ENCODE data around the gene TSNAXIP1. TPM values are rescaled to one million over a fixed set of nuclear protein-coding genes. Genes with fewer than 3 reads are reported as not detected.
A peak's percentile ranks its signal among the peaks of the same experiment; 100 is the strongest.

The TSNAXIP1 gene
- total and polyA plus RNA-seq, 8 donors: 0.52 to 7.1 (median 6.2) TPM

DNA sequence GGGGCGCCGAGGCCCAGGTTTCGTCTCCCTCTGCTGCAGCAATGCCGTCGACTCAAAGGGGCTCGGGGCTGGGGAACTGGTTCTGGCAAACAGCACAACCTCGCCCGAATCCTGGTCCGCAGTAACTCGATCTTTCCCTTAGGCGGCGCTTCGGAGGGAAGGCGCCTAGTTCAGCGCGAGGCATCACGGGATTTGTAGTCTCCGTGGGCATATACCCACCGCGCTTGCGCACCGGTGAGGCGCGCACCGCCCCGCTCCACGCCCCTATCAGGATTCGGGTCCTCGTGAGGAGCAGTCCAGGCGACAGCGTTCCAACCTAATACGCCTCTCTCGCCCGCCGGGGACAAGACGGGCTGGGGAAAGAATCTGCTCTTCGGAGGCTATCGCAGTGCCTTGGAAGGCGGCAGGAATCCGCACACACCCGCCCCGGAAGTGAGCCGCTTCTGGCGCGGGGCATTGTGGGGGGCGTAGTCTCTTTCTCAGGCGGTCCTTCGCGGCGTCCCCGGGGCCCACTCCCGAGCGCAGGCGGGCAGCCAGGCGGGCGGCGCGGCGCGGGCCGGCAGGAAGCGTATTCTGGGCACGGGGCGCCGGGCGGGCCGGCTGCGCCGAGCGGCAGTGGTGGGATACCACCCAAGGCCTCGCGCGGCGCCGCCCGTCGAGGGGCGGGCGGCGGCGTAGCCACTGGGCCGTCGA, 35.3 kb downstream of the TSNAXIP1 start, which contains the start of gene THAP11:
THAP11 (plus strand) TSS at position 505 of the 693 bp plus-strand sequence. CDS start 235 bp downstream, outside the sequence.
- Histone ChIP-seq H3K9me3 (no peaks in the 10 kb centered on the region), H3K4me3 (peak within 1 kb of the TSS; percentile 61 to 83), H3K27me3 (no peaks in the 10 kb centered on the region), H3K27ac (peak within 1 kb of the TSS; percentile 97 to 100), H3K36me3 (no peaks in the 10 kb centered on the region), H3K4me1 (peaks cover 30 to 43% of the 10 kb centered on the region in 2 donors)
- ATAC-seq (peak; percentile 82), DNase-seq (peak; percentile 94 to 98 (median 96))
- intact Hi-C loops (cut with DNase I): no loop called here
- TF ChIP-seq, protein P1, sequence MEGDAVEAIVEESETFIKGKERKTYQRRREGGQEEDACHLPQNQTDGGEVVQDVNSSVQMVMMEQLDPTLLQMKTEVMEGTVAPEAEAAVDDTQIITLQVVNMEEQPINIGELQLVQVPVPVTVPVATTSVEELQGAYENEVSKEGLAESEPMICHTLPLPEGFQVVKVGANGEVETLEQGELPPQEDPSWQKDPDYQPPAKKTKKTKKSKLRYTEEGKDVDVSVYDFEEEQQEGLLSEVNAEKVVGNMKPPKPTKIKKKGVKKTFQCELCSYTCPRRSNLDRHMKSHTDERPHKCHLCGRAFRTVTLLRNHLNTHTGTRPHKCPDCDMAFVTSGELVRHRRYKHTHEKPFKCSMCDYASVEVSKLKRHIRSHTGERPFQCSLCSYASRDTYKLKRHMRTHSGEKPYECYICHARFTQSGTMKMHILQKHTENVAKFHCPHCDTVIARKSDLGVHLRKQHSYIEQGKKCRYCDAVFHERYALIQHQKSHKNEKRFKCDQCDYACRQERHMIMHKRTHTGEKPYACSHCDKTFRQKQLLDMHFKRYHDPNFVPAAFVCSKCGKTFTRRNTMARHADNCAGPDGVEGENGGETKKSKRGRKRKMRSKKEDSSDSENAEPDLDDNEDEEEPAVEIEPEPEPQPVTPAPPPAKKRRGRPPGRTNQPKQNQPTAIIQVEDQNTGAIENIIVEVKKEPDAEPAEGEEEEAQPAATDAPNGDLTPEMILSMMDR (IDR thresholded peaks at IDR 0.05): peak; percentile 78 to 92

DNA sequence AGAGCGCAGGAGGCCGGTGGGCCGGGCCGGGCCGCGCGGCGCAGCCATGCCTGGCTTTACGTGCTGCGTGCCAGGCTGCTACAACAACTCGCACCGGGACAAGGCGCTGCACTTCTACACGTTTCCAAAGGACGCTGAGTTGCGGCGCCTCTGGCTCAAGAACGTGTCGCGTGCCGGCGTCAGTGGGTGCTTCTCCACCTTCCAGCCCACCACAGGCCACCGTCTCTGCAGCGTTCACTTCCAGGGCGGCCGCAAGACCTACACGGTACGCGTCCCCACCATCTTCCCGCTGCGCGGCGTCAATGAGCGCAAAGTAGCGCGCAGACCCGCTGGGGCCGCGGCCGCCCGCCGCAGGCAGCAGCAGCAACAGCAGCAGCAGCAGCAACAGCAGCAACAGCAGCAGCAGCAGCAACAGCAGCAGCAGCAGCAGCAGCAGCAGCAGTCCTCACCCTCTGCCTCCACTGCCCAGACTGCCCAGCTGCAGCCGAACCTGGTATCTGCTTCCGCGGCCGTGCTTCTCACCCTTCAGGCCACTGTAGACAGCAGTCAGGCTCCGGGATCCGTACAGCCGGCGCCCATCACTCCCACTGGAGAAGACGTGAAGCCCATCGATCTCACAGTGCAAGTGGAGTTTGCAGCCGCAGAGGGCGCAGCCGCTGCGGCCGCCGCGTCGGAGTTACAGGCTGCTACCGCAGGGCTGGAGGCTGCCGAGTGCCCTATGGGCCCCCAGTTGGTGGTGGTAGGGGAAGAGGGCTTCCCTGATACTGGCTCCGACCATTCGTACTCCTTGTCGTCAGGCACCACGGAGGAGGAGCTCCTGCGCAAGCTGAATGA, 36.0 kb downstream of the TSNAXIP1 start:
- H3K27ac ChIP-seq: peak overlapping the region; percentile 97 to 100
- no peaks in the 10 kb centered on the region for H3K27me3 ChIP-seq
- DNase-seq (peak; percentile 54 to 86 (median 60)), ATAC-seq (peak; percentile 10)
- no peaks in the 10 kb centered on the region for H3K36me3 ChIP-seq
- H3K4me1 ChIP-seq: peaks cover 31 to 49% of the 10 kb centered on the region in 2 donors
- TF ChIP-seq, protein P1 (IDR thresholded peaks at IDR 0.05): no peak
- H3K4me3 ChIP-seq: peak overlapping the region; percentile 61 to 83
- intact Hi-C loops (cut with DNase I): no loop called here
- H3K9me3 ChIP-seq: no peaks in the 10 kb centered on the region

GRCh38 chr16:67843343-67843765, 36.7 kb downstream of the TSNAXIP1 start:
- peak overlapping the region; percentile 97 to 100 for H3K27ac ChIP-seq
- H3K4me1 ChIP-seq: peaks cover 37 to 55% of the 10 kb centered on the region in 2 donors
- intact Hi-C loops (cut with DNase I): no loop called here

GRCh38 chr16:67844497-67844896, 37.8 kb downstream of the TSNAXIP1 start:
- no peak for ATAC-seq
- DNase-seq: no peak
- Histone ChIP-seq H3K4me1 (peaks cover 41 to 66% of the 10 kb centered on the region in 2 donors), H3K9me3 (no peaks in the 10 kb centered on the region), H3K27ac (peak overlapping the region in 1 of 2 donors; percentile 97), H3K4me3 (peak overlapping the region in 1 of 2 donors; percentile 83), H3K27me3 (no peaks in the 10 kb centered on the region), H3K36me3 (no peaks in the 10 kb centered on the region)
- intact Hi-C loops (cut with DNase I): no loop called here
- TF ChIP-seq, protein P1 (IDR thresholded peaks at IDR 0.05): no peak

More at GRCh38 chr16:67843343-67843765, 36.7 kb downstream of the TSNAXIP1 start:
- DNase-seq (no peak), ATAC-seq (no peak)
- Histone ChIP-seq H3K27me3 (no peaks in the 10 kb centered on the region), H3K9me3 (no peaks in the 10 kb centered on the region), H3K4me3 (peak overlapping the region; percentile 61 to 83), H3K36me3 (no peaks in the 10 kb centered on the region)
- TF ChIP-seq, protein P1 (IDR thresholded peaks at IDR 0.05): no peak

Measured in left lung (tissue), 10 donors.